Measurements from ENCODE around the gene STX1B. TPM values are rescaled to one million over a fixed set of nuclear protein-coding genes. Genes with fewer than 3 reads are reported as not detected.

Gene STX1B
- total RNA-seq, 1 experiment from 2014 or later: 3.7 TPM

GRCh38 chr16:30969246-30969842 is 41.1 kb downstream of the STX1B start:
- Histone ChIP-seq H3K27ac (ENCODE audit: low read length) (no peak overlapping the region), H3K9me3 (ENCODE audit: control insufficient read depth, insufficient read depth, low read depth, low read length) (no peaks in the 10 kb centered on the region), H3K4me1 (ENCODE audit: control insufficient read depth, insufficient read depth, low read length) (no peaks in the 10 kb centered on the region), H3K27me3 (ENCODE audit: control insufficient read depth, insufficient read depth, low read length) (no peaks in the 10 kb centered on the region), H3K4me3 (ENCODE audit: low read depth in 2 of 2, low read length in 2 of 2) (no peak overlapping the region), H3K36me3 (ENCODE audit: control insufficient read depth, insufficient read depth, low read length) (peaks cover 24% of the 10 kb centered on the region)
- ChIA-PET POLR2A (interaction anchor here (0.6 kb wide), 1 partner anchor 33 kb away, joined by 3 read pairs; no protein-coding TSS in a partner anchor), CTCF (no interaction called here)
- DNase-seq (ENCODE audit: low read depth, low spot score) (no peak), ATAC-seq (no peak)
- in situ Hi-C loops (cut with HindIII; ENCODE audit: low pct_unique_long_range_greater_than_20kb, low sequenced_read_pairs): no loop called here
- BruUV-seq (replicated peaks): no TSS peak
- TF ChIP-seq, protein P1, sequence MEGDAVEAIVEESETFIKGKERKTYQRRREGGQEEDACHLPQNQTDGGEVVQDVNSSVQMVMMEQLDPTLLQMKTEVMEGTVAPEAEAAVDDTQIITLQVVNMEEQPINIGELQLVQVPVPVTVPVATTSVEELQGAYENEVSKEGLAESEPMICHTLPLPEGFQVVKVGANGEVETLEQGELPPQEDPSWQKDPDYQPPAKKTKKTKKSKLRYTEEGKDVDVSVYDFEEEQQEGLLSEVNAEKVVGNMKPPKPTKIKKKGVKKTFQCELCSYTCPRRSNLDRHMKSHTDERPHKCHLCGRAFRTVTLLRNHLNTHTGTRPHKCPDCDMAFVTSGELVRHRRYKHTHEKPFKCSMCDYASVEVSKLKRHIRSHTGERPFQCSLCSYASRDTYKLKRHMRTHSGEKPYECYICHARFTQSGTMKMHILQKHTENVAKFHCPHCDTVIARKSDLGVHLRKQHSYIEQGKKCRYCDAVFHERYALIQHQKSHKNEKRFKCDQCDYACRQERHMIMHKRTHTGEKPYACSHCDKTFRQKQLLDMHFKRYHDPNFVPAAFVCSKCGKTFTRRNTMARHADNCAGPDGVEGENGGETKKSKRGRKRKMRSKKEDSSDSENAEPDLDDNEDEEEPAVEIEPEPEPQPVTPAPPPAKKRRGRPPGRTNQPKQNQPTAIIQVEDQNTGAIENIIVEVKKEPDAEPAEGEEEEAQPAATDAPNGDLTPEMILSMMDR (IDR thresholded peaks at IDR 0.05): no peak
- TF ChIP-seq POLR2AphosphoS5 (IDR thresholded peaks at IDR 0.05; ENCODE audit: low read depth, low read length) (no peak), TCF7L2 (IDR thresholded peaks at IDR 0.05; ENCODE audit: low read depth, low read length) (no peak), REST (IDR thresholded peaks at IDR 0.05; ENCODE audit: insufficient read depth in 1 of 2, low read depth in 2 of 2, low read length in 1 of 2) (no peak), SIN3A (IDR thresholded peaks at IDR 0.05; ENCODE audit: borderline replicate concordance, insufficient read depth, low read depth, low read length) (no peak)
- intact Hi-C loops (cut with micrococcal nuclease; ENCODE audit: unreplicated experiment): no loop called here

- intact Hi-C loops (cut with micrococcal nuclease; ENCODE audit: unreplicated experiment): no loop called here
- ATAC-seq: no peak
Observed at GRCh38 chr16:30967795-30968194, 42.6 kb downstream of the STX1B start.

More at GRCh38 chr16:30967795-30968194, 42.6 kb downstream of the STX1B start:
- Histone ChIP-seq H3K27ac (ENCODE audit: low read length) (no peak overlapping the region), H3K9me3 (ENCODE audit: control insufficient read depth, insufficient read depth, low read depth, low read length) (no peaks in the 10 kb centered on the region), H3K27me3 (ENCODE audit: control insufficient read depth, insufficient read depth, low read length) (no peaks in the 10 kb centered on the region), H3K36me3 (ENCODE audit: control insufficient read depth, insufficient read depth, low read length) (peaks cover 22% of the 10 kb centered on the region), H3K4me1 (ENCODE audit: control insufficient read depth, insufficient read depth, low read length) (no peaks in the 10 kb centered on the region), H3K4me3 (ENCODE audit: low read depth in 2 of 2, low read length in 2 of 2) (no peak overlapping the region)
- no peak for DNase-seq (ENCODE audit: low read depth, low spot score)
- ChIA-PET CTCF (no interaction called here), POLR2A (no interaction called here)
- TF ChIP-seq SIN3A (IDR thresholded peaks at IDR 0.05; ENCODE audit: borderline replicate concordance, insufficient read depth, low read depth, low read length): no peak
- no peak for TF ChIP-seq TCF7L2 (IDR thresholded peaks at IDR 0.05; ENCODE audit: low read depth, low read length)
- no peak for TF ChIP-seq REST (IDR thresholded peaks at IDR 0.05; ENCODE audit: insufficient read depth in 1 of 2, low read depth in 2 of 2, low read length in 1 of 2)
- TF ChIP-seq, protein P1 (IDR thresholded peaks at IDR 0.05): no peak
- TF ChIP-seq POLR2AphosphoS5 (IDR thresholded peaks at IDR 0.05; ENCODE audit: low read depth, low read length): no peak
- BruUV-seq (replicated peaks): no TSS peak
- in situ Hi-C loops (cut with HindIII; ENCODE audit: low pct_unique_long_range_greater_than_20kb, low sequenced_read_pairs): no loop called here

Data from Panc1 (cell line).